ENCODE results near the gene ISL2.
"Not testable (repeated sequence)": the region's sequence is repeated elsewhere in the genome, so short reads cannot be mapped to it uniquely, and the experiment has no call there.

The ISL2 gene

DNA sequence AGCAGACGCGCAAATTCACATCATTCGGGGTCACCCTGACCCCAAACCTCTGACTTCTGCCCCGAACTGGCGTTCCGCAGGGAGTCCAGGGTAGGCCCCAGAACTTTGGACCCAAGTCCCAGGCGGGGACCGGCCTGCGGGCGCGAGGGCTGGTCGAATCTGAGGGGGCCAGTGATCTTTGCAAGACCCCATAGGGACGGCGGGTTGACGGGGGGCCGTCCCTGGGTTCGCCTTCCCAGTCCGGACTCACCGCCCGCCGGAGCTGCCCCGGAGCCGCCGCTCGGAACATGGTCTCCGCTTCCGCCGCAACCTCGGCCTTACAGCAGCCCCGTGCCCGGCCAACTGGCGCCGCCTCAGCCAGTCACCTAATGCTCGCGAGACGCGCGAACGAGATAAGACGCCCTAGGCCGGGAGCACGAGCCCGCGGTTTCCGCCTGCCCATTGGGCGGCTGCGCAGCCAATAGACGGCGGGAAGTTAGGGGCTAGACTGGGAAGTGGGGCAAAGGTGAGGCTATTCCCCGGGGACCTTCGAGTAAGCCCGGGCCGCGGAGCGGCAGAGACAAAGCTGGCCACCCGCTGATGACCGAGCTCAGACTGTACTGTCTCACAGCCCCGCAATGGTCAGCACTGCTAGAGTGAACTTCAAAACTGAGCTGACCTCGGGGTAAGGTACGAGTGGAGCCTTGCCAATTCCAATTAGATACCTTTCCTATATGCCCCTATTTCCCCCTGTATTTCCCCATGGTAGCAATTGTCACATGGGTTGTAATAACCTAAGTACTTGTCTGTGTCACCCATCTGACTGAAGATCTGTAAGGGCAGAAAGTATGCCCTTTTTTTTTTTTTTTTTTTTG, 25.2 kb upstream of the ISL2 start, which contains the start of gene ETFA:
Gene ETFA (minus strand): TSS at position 370 of the 854 bp plus-strand sequence. CDS start 81 bp downstream, at position 289.
- Histone ChIP-seq H3K4me3 (ENCODE audit: severe bottlenecking) (peak within 1 kb of the TSS; percentile 69), H3K36me3 (ENCODE audit: low read depth) (peaks cover 25% of the 10 kb centered on the region), H3K4me1 (ENCODE audit: insufficient read depth, poor library complexity, severe bottlenecking) (peaks cover 22% of the 10 kb centered on the region), H3K27me3 (ENCODE audit: insufficient read depth, poor library complexity, severe bottlenecking) (no peaks in the 10 kb centered on the region), H3K9me3 (ENCODE audit: severe bottlenecking) (no peaks in the 10 kb centered on the region), H3K27ac (ENCODE audit: poor library complexity, severe bottlenecking) (peak within 1 kb of the TSS; percentile 86)
- no peak for TF ChIP-seq CTCF (IDR thresholded peaks at IDR 0.05; ENCODE audit: poor library complexity, severe bottlenecking)
- peak; percentile 93 for ATAC-seq (ENCODE audit: low read depth)
- peak; percentile 100 for DNase-seq (ENCODE audit: low spot score)

GRCh38 chr15:76312540-76313174, 23.9 kb upstream of the ISL2 start:
- no peak for TF ChIP-seq CTCF (IDR thresholded peaks at IDR 0.05; ENCODE audit: poor library complexity, severe bottlenecking)
- ATAC-seq (ENCODE audit: low read depth) (peak; percentile 68), DNase-seq (ENCODE audit: low spot score) (no peak)
- H3K9me3 ChIP-seq (ENCODE audit: severe bottlenecking): no peaks in the 10 kb centered on the region
- H3K27ac ChIP-seq (ENCODE audit: poor library complexity, severe bottlenecking): peak overlapping the region; percentile 86
- no peak overlapping the region for H3K4me3 ChIP-seq (ENCODE audit: severe bottlenecking)
- peaks cover 18% of the 10 kb centered on the region; the same call in 1 of the 2 replicates for H3K36me3 ChIP-seq (ENCODE audit: low read depth)
- peaks cover 22% of the 10 kb centered on the region for H3K4me1 ChIP-seq (ENCODE audit: insufficient read depth, poor library complexity, severe bottlenecking)
- no peaks in the 10 kb centered on the region for H3K27me3 ChIP-seq (ENCODE audit: insufficient read depth, poor library complexity, severe bottlenecking)

DNA sequence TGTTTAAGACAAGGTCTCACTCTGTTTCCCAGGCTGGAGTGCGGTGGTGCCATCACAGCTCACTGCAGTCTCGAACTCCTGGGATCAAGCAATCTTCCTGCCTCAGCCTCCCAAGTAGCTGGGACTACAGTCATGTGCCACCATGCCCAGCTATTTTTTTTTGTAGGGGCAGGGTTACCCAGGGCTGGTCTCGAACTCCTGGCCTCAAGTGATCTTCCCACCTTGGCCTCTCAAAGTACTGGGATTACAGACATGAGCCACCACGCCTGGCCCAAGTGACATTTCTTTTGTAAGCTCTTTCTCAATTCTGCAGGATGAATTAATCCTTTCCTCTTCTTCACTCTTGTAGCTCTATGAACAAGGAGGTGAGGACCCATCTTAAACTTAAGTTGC, 23.4 kb upstream of the ISL2 start:
- not testable (repeated sequence) for ATAC-seq (ENCODE audit: low read depth); H3K4me3 ChIP-seq (ENCODE audit: severe bottlenecking); H3K27me3 ChIP-seq (ENCODE audit: insufficient read depth, poor library complexity, severe bottlenecking); H3K9me3 ChIP-seq (ENCODE audit: severe bottlenecking); DNase-seq (ENCODE audit: low spot score)
- Histone ChIP-seq H3K27ac (ENCODE audit: poor library complexity, severe bottlenecking) (peak overlapping the region; percentile 86), H3K36me3 (ENCODE audit: low read depth) (peaks cover 12% of the 10 kb centered on the region; the same call in 1 of the 2 replicates), H3K4me1 (ENCODE audit: insufficient read depth, poor library complexity, severe bottlenecking) (peaks cover 22% of the 10 kb centered on the region)

DNA sequence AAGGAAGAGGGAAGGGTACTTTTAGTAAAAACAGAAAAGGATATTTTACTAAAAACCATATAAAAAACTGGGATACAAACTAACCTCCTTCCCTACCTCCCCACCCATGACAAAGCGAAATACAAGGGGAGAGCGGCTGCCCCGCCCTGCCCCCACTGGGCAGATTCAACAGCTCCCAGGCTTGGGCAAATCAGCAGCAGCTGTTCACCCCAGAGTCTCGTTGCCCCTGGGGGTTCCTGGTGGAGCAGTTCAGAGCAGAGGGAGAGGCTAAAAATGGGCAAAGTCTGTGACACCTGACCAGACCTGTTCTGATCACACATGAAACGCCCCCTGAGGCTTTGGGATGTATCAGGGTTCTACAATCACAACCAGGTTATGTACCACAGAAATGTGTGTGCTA, 22.8 kb upstream of the ISL2 start:
- Histone ChIP-seq H3K36me3 (ENCODE audit: low read depth) (peaks cover 8% of the 10 kb centered on the region; the same call in 1 of the 2 replicates), H3K4me3 (ENCODE audit: severe bottlenecking) (no peak overlapping the region), H3K27me3 (ENCODE audit: insufficient read depth, poor library complexity, severe bottlenecking) (no peaks in the 10 kb centered on the region), H3K9me3 (ENCODE audit: severe bottlenecking) (no peaks in the 10 kb centered on the region), H3K4me1 (ENCODE audit: insufficient read depth, poor library complexity, severe bottlenecking) (peaks cover 22% of the 10 kb centered on the region), H3K27ac (ENCODE audit: poor library complexity, severe bottlenecking) (peak overlapping the region; percentile 86)
- ATAC-seq (ENCODE audit: low read depth) (no peak), DNase-seq (ENCODE audit: low spot score) (no peak)
- no peak for TF ChIP-seq CTCF (IDR thresholded peaks at IDR 0.05; ENCODE audit: poor library complexity, severe bottlenecking)

DNA sequence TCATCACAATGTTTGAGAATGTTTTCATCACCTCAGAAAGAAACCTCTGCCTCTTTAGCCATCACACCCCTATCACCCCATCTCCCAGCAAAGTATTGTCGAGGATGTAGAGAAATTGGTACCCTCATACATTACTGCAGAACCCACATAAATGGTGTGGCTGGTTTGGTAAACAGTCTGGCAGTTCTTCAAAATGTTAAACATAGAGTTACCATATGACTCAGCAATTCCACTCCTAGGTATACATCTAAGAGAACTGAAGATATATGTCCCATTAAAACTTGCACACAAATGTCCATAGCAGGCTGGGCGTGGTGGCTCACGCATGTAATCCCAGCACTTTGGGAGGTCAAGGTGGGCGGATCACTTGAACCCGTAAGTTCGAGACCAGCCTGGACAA, 16.6 kb upstream of the ISL2 start:
- DNase-seq (ENCODE audit: low spot score) (no peak), ATAC-seq (ENCODE audit: low read depth) (no peak)
- no peak for TF ChIP-seq CTCF (IDR thresholded peaks at IDR 0.05; ENCODE audit: poor library complexity, severe bottlenecking)
- H3K36me3 ChIP-seq (ENCODE audit: low read depth): no peaks in the 10 kb centered on the region
- no peak overlapping the region for H3K4me3 ChIP-seq (ENCODE audit: severe bottlenecking)
- H3K27ac ChIP-seq (ENCODE audit: poor library complexity, severe bottlenecking): no peak overlapping the region
- no peaks in the 10 kb centered on the region for H3K27me3 ChIP-seq (ENCODE audit: insufficient read depth, poor library complexity, severe bottlenecking)
- no peaks in the 10 kb centered on the region for H3K9me3 ChIP-seq (ENCODE audit: severe bottlenecking)
- no peaks in the 10 kb centered on the region for H3K4me1 ChIP-seq (ENCODE audit: insufficient read depth, poor library complexity, severe bottlenecking)

Data from RWPE2 (cell line).